GM12801 (cell line): Measurements from ENCODE around the gene INPP4A.

ENCODE experiments used
- CTCF ChIP-seq: IDR thresholded peaks from one replicate; pipeline ENCODE4 v1.5.1; 2011; ENCODE audit warnings: control low read depth; ENCODE audit not compliant: insufficient read length; ENCODE audit errors: extremely low read depth

The INPP4A gene

GRCh38 chr2:98572211-98572610 lies 127.6 kb downstream of the INPP4A start:
- no peak for TF ChIP-seq CTCF

DNA sequence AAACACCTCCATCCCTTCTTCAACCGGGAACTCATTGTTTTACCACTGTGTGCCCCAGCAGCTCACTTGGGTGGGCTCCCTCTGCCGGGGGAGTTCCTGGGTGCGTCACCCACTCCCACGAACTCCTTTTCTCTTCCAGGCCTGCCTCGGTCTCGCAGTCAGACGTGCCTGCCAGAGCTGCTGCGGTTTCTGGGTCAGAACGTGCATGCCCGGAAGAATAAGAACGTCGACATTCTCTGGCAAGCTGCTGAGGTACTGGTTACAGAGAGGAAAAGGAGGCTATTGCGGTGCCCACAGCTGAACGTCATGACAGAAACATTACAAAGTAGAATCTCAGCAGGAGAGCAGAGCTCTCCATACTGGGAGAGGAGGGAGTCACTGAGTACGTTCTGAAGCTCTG lies 128.0 kb downstream of the INPP4A start:
- TF ChIP-seq CTCF = no peak

DNA sequence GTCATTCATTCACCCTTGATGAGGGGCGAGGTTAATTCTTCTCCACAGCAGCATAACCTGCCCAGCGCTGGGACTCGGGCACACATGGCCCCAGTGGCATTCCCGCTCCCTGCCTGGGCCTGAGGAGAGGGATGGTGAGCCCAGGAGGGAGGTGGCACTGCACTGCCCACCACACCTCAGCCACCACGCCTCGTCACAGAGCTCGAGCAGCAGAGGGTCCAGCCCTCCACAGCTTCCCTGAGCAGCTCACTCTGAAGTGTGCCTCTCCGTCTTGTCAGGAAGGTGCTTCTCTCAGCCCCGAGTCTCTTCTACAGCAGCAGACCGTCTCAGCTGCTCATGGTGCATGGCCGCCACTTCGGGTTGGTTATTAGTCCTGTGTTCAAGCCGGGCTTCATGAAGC lies 128.8 kb downstream of the INPP4A start:
- TF ChIP-seq CTCF = no peak

GRCh38 chr2:98576666-98577312 lies 132.1 kb downstream of the INPP4A start:
- no peak for TF ChIP-seq CTCF

DNA sequence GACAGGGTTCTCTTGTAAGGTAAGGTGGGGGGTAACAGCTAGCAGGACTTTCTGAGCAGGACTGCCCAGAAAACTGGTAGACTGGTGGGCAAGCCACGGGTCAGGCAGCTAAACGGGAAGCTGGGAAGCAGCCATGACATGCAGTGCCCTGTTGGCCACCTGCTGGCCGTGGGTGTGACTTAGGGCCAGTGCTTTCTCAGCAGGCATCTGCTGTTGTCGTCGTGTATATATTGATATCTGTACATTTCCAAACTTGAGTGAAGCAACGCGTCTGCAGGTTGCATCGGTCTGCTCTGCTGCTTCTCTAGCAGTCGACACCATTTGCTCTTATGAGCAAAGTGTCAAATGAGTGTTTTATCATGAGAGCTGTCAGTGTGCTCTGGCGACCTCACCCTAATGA lies 132.7 kb downstream of the INPP4A start:
- no peak for TF ChIP-seq CTCF

DNA sequence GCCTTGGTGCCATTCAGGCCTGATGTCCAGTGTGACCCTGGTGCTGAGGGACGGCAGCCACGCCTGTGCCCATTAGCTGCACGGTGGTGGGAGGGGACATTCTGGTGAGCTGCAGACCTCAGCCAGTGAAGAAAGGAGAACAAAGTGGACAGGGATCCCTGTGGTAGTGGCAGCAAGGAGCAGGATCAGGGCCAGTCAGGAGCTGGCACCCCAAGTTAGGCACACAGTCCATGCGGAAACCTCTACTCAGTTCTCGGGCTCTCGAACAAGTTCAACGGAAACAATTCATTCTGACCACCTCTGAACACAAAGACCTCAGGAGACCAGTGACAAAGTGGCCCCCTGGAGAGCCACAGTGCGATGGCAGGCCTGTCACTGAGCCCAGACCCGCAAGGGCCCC lies 133.6 kb downstream of the INPP4A start:
- no peak for TF ChIP-seq CTCF

GRCh38 chr2:98579926-98580325 lies 135.3 kb downstream of the INPP4A start:
- TF ChIP-seq CTCF = no peak
